SK-N-SH treated with all-trans-retinoic acid at 6 μM for 48 hours (cell line): ENCODE results near the gene SLC26A1.

ENCODE experiments used
- ARNTL ChIP-seq: fragments of 450-650 bp; formaldehyde crosslinking; IDR thresholded peaks from 2 replicates; pipeline ENCODE4 v1.5.0; 2020; ENCODE audit warnings: low read depth, mild to moderate bottlenecking, moderate library complexity, borderline replicate concordance
- GLIS3 ChIP-seq: fragments of 250-450 bp; sonication (Bioruptor Pico); IDR thresholded peaks from 2 replicates; pipeline ENCODE4 v1.5.0; 2020; ENCODE audit warnings: mild to moderate bottlenecking, moderate library complexity
- ISL1 ChIP-seq: fragments of 250-450 bp; sonication (Bioruptor Pico); IDR thresholded peaks from 2 replicates; pipeline ENCODE4 v2.1.2; 2022; ENCODE audit warnings: mild to moderate bottlenecking, moderate library complexity
- RARB ChIP-seq: fragments of 250-450 bp; sonication (Bioruptor Pico); IDR thresholded peaks from 2 replicates; pipeline ENCODE4 v1.8.0; 2021; ENCODE audit warnings: mild to moderate bottlenecking, moderate library complexity
- TOX ChIP-seq: fragments of 250-450 bp; sonication (Bioruptor Pico); IDR thresholded peaks from 2 replicates; pipeline ENCODE4 v1.8.0; 2021; ENCODE audit warnings: mild to moderate bottlenecking, moderate library complexity, borderline replicate concordance
- ZFP30 ChIP-seq: fragments of 450-650 bp; formaldehyde crosslinking; IDR thresholded peaks from 2 replicates; pipeline ENCODE4 v1.5.0; 2022; ENCODE audit warnings: mild to moderate bottlenecking, moderate library complexity
- ZNF565 ChIP-seq: fragments of 450-650 bp; formaldehyde crosslinking; conservative IDR thresholded peaks from 2 replicates; pipeline ENCODE4 v1.5.0; 2020; ENCODE audit warnings: low read depth, mild to moderate bottlenecking, moderate library complexity
- ZNF70 ChIP-seq: fragments of 450-650 bp; formaldehyde crosslinking; IDR thresholded peaks from 2 replicates; pipeline ENCODE4 v1.5.0; 2020; ENCODE audit warnings: mild to moderate bottlenecking, moderate library complexity
- TF ChIP-seq, protein P1 (sequence below): fragments of 250-450 bp; sonication (Bioruptor Pico); IDR thresholded peaks from 2 replicates; pipeline ENCODE4 v1.8.0; 2020; ENCODE audit warnings: mild to moderate bottlenecking, moderate library complexity, borderline replicate concordance

DNA sequence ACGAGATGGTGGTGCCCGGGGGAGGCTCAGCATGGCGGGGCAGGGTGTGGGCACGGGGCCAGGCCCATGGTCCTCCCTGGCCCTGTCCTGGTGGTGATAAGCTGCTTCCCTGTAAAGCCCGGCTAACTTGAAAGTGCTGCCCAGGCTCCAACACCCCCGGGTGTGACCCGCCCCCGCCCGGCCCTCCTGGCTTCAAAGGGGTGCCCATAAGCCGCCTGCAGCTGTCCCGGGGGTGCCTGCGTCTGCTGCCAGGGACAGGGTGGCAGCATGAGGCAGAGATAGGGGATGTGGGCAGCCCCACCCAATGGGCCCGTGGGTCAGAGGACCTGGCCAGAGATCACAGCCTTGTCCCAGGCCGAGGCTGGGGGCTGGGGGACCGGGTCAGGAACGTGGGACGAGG, 36.3 kb upstream of the SLC26A1 start:
- TF ChIP-seq ZFP30 (CRISPR knock-in tag) (no peak), GLIS3 (CRISPR knock-in tag) (no peak), ISL1 (CRISPR knock-in tag) (no peak), ZNF565 (no peak), ARNTL (CRISPR knock-in tag) (no peak), TOX (no peak), ZNF70 (CRISPR knock-in tag) (no peak), RARB (CRISPR knock-in tag) (no peak)
- TF ChIP-seq, protein P1, sequence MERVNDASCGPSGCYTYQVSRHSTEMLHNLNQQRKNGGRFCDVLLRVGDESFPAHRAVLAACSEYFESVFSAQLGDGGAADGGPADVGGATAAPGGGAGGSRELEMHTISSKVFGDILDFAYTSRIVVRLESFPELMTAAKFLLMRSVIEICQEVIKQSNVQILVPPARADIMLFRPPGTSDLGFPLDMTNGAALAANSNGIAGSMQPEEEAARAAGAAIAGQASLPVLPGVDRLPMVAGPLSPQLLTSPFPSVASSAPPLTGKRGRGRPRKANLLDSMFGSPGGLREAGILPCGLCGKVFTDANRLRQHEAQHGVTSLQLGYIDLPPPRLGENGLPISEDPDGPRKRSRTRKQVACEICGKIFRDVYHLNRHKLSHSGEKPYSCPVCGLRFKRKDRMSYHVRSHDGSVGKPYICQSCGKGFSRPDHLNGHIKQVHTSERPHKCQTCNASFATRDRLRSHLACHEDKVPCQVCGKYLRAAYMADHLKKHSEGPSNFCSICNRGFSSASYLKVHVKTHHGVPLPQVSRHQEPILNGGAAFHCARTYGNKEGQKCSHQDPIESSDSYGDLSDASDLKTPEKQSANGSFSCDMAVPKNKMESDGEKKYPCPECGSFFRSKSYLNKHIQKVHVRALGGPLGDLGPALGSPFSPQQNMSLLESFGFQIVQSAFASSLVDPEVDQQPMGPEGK (CRISPR knock-in tag), result no peak
